ENCODE results near the gene NAA60.

DNA sequence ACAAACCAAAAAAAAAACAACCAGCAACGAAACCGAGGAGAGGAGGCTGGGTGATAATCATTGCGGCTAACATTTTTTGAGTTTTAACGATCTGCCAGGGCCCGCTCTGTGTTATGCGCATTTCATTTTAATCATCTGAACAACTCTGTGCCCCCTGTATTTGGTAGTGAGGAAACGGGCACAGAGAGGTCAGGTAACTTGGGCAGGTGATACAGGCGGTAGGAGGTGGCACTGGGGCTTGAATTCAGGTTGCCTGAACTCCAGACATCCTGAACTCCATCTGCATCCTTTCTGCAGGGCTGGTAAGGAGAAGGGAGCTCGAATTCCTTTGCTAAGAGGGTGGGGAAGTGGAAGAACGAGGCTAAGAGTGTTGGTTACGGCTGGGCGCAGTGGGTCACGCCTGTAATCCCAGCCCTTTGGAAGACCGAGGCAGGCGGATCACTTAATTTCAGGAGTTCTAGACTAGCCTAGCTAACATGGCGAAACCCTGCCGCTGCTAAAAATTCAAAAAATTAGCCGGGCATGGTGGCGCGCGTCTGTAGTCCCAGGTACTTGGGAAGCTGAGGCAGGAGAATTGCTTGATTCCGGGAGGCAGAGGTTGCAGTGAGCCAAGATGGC is 58.4 kb downstream of the NAA60 start:
- TF ChIP-seq, protein P1, sequence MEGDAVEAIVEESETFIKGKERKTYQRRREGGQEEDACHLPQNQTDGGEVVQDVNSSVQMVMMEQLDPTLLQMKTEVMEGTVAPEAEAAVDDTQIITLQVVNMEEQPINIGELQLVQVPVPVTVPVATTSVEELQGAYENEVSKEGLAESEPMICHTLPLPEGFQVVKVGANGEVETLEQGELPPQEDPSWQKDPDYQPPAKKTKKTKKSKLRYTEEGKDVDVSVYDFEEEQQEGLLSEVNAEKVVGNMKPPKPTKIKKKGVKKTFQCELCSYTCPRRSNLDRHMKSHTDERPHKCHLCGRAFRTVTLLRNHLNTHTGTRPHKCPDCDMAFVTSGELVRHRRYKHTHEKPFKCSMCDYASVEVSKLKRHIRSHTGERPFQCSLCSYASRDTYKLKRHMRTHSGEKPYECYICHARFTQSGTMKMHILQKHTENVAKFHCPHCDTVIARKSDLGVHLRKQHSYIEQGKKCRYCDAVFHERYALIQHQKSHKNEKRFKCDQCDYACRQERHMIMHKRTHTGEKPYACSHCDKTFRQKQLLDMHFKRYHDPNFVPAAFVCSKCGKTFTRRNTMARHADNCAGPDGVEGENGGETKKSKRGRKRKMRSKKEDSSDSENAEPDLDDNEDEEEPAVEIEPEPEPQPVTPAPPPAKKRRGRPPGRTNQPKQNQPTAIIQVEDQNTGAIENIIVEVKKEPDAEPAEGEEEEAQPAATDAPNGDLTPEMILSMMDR (IDR thresholded peaks at IDR 0.05; ENCODE audit: poor library complexity, severe bottlenecking) = no peak
- TF ChIP-seq EP300 (conservative IDR thresholded peaks at IDR 0.05; ENCODE audit: poor library complexity, severe bottlenecking) (no peak), EZH2 (IDR thresholded peaks at IDR 0.05; ENCODE audit: borderline replicate concordance, insufficient read depth, low read length, poor library complexity, severe bottlenecking) (no peak), POLR2AphosphoS5 (IDR thresholded peaks at IDR 0.05) (no peak), SMC3 (conservative IDR thresholded peaks at IDR 0.05; ENCODE audit: poor library complexity) (no peak), RAD21 (conservative IDR thresholded peaks at IDR 0.05) (no peak), TAF1 (IDR thresholded peaks at IDR 0.05; ENCODE audit: low read depth) (no peak)
- TF ChIP-seq, protein P2, sequence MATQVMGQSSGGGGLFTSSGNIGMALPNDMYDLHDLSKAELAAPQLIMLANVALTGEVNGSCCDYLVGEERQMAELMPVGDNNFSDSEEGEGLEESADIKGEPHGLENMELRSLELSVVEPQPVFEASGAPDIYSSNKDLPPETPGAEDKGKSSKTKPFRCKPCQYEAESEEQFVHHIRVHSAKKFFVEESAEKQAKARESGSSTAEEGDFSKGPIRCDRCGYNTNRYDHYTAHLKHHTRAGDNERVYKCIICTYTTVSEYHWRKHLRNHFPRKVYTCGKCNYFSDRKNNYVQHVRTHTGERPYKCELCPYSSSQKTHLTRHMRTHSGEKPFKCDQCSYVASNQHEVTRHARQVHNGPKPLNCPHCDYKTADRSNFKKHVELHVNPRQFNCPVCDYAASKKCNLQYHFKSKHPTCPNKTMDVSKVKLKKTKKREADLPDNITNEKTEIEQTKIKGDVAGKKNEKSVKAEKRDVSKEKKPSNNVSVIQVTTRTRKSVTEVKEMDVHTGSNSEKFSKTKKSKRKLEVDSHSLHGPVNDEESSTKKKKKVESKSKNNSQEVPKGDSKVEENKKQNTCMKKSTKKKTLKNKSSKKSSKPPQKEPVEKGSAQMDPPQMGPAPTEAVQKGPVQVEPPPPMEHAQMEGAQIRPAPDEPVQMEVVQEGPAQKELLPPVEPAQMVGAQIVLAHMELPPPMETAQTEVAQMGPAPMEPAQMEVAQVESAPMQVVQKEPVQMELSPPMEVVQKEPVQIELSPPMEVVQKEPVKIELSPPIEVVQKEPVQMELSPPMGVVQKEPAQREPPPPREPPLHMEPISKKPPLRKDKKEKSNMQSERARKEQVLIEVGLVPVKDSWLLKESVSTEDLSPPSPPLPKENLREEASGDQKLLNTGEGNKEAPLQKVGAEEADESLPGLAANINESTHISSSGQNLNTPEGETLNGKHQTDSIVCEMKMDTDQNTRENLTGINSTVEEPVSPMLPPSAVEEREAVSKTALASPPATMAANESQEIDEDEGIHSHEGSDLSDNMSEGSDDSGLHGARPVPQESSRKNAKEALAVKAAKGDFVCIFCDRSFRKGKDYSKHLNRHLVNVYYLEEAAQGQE (IDR thresholded peaks at IDR 0.05; ENCODE audit: borderline replicate concordance) = no peak

All from neural cell (in vitro differentiated cells).